Measurements from ENCODE around the gene SLC2A13.
A peak's percentile ranks its signal among the peaks of the same experiment; 100 is the strongest.

Gene SLC2A13

DNA sequence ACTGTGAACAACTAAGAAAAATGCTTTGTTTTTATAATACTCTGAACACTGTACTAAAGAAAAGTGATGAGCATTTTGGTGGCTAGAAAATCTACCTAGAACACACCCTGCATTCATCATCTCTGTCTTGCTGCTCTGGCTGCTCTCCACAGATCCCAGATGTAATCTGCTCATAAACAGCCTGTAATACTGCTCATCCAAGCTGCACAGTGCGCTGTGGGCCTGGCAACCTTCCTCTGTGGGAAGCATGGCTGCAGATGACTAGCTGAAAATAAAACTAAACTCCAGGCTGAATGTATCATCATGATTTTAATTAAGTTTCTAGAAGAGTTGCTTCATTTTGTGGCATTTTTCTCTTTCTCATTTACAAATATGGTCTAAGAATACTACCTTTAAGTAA, 200.7 kb downstream of the SLC2A13 start:
- TF ChIP-seq ZNF311 (tag by site-specific recombination; IDR thresholded peaks at IDR 0.05; ENCODE audit: borderline replicate concordance) (no peak), ZNF658 (tag by site-specific recombination; IDR thresholded peaks at IDR 0.05) (no peak), ZNF626 (tag by site-specific recombination; IDR thresholded peaks at IDR 0.05) (no peak), ZSCAN30 (tag by site-specific recombination; IDR thresholded peaks at IDR 0.05) (no peak), KLF16 (tag by site-specific recombination; IDR thresholded peaks at IDR 0.05) (no peak)
- TF ChIP-seq, protein P1, sequence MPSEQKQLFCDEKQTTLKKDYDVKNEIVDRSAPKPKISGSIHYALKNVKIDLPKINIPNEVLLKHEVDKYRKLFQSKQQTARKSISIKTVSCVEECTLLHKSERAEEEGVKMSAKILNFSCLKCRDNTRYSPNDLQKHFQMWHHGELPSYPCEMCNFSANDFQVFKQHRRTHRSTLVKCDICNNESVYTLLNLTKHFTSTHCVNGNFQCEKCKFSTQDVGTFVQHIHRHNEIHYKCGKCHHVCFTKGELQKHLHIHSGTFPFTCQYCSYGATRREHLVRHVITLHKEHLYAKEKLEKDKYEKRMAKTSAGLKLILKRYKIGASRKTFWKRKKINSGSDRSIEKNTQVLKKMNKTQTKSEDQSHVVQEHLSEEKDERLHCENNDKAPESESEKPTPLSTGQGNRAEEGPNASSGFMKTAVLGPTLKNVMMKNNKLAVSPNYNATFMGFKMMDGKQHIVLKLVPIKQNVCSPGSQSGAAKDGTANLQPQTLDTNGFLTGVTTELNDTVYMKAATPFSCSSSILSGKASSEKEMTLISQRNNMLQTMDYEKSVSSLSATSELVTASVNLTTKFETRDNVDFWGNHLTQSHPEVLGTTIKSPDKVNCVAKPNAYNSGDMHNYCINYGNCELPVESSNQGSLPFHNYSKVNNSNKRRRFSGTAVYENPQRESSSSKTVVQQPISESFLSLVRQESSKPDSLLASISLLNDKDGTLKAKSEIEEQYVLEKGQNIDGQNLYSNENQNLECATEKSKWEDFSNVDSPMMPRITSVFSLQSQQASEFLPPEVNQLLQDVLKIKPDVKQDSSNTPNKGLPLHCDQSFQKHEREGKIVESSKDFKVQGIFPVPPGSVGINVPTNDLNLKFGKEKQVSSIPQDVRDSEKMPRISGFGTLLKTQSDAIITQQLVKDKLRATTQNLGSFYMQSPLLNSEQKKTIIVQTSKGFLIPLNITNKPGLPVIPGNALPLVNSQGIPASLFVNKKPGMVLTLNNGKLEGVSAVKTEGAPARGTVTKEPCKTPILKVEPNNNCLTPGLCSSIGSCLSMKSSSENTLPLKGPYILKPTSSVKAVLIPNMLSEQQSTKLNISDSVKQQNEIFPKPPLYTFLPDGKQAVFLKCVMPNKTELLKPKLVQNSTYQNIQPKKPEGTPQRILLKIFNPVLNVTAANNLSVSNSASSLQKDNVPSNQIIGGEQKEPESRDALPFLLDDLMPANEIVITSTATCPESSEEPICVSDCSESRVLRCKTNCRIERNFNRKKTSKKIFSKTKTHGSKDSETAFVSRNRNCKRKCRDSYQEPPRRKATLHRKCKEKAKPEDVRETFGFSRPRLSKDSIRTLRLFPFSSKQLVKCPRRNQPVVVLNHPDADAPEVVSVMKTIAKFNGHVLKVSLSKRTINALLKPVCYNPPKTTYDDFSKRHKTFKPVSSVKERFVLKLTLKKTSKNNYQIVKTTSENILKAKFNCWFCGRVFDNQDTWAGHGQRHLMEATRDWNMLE (tag by site-specific recombination; conservative IDR thresholded peaks at IDR 0.05; ENCODE audit: low read depth), result no peak
- TF ChIP-seq, protein P2, sequence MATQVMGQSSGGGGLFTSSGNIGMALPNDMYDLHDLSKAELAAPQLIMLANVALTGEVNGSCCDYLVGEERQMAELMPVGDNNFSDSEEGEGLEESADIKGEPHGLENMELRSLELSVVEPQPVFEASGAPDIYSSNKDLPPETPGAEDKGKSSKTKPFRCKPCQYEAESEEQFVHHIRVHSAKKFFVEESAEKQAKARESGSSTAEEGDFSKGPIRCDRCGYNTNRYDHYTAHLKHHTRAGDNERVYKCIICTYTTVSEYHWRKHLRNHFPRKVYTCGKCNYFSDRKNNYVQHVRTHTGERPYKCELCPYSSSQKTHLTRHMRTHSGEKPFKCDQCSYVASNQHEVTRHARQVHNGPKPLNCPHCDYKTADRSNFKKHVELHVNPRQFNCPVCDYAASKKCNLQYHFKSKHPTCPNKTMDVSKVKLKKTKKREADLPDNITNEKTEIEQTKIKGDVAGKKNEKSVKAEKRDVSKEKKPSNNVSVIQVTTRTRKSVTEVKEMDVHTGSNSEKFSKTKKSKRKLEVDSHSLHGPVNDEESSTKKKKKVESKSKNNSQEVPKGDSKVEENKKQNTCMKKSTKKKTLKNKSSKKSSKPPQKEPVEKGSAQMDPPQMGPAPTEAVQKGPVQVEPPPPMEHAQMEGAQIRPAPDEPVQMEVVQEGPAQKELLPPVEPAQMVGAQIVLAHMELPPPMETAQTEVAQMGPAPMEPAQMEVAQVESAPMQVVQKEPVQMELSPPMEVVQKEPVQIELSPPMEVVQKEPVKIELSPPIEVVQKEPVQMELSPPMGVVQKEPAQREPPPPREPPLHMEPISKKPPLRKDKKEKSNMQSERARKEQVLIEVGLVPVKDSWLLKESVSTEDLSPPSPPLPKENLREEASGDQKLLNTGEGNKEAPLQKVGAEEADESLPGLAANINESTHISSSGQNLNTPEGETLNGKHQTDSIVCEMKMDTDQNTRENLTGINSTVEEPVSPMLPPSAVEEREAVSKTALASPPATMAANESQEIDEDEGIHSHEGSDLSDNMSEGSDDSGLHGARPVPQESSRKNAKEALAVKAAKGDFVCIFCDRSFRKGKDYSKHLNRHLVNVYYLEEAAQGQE (tag by site-specific recombination; IDR thresholded peaks at IDR 0.05), result no peak
- POLR2A ChIA-PET, result no interaction called here
- CTCF ChIA-PET, result no interaction called here
- H3K9me3 ChIP-seq (ENCODE audit: control insufficient read depth, insufficient read depth, low read depth, low read length), result no peaks in the 10 kb centered on the region
- no peak overlapping the region for H3K4me3 ChIP-seq (ENCODE audit: low read depth, low read length)
- no peak overlapping the region for H3K27ac ChIP-seq (ENCODE audit: extremely low read depth, low read depth, low read length)
- H3K36me3 ChIP-seq (ENCODE audit: control insufficient read depth in 2 of 2, insufficient read depth in 1 of 2, low read length in 2 of 2), result no peaks in the 10 kb centered on the region
- no peaks in the 10 kb centered on the region for H3K4me1 ChIP-seq (ENCODE audit: control insufficient read depth, insufficient read depth, low read length)

GRCh38 chr12:39902821-39903220, 203.1 kb downstream of the SLC2A13 start:
- CTCF ChIA-PET, result no interaction called here
- H3K27ac ChIP-seq (ENCODE audit: extremely low read depth, low read depth, low read length), result no peak overlapping the region
- POLR2A ChIA-PET, result no interaction called here
- no peak overlapping the region for H3K4me3 ChIP-seq (ENCODE audit: low read depth, low read length)
- H3K9me3 ChIP-seq (ENCODE audit: control insufficient read depth, insufficient read depth, low read depth, low read length), result no peaks in the 10 kb centered on the region
- no peaks in the 10 kb centered on the region for H3K4me1 ChIP-seq (ENCODE audit: control insufficient read depth, insufficient read depth, low read length)
- no peaks in the 10 kb centered on the region for H3K36me3 ChIP-seq (ENCODE audit: control insufficient read depth in 2 of 2, insufficient read depth in 1 of 2, low read length in 2 of 2)
- TF ChIP-seq, protein P3, sequence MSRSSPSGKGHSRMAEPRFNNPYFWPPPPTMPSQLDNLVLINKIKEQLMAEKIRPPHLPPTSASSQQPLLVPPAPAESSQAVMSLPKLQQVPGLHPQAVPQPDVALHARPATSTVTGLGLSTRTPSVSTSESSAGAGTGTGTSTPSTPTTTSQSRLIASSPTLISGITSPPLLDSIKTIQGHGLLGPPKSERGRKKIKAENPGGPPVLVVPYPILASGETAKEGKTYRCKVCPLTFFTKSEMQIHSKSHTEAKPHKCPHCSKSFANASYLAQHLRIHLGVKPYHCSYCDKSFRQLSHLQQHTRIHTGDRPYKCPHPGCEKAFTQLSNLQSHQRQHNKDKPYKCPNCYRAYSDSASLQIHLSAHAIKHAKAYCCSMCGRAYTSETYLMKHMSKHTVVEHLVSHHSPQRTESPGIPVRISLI (tag by site-specific recombination; IDR thresholded peaks at IDR 0.05), result no peak
- TF ChIP-seq YY1 (tag by site-specific recombination; IDR thresholded peaks at IDR 0.05), result no peak
- TF ChIP-seq YY2 (tag by site-specific recombination; IDR thresholded peaks at IDR 0.05), result no peak
- TF ChIP-seq SP2 (tag by site-specific recombination; IDR thresholded peaks at IDR 0.05), result no peak
- TF ChIP-seq ZBTB17 (tag by site-specific recombination; IDR thresholded peaks at IDR 0.05), result no peak
- TF ChIP-seq ZNF394 (tag by site-specific recombination; IDR thresholded peaks at IDR 0.05; ENCODE audit: borderline replicate concordance), result peak; percentile 24; the same call in 1 of the 2 replicates
- TF ChIP-seq, protein P4, sequence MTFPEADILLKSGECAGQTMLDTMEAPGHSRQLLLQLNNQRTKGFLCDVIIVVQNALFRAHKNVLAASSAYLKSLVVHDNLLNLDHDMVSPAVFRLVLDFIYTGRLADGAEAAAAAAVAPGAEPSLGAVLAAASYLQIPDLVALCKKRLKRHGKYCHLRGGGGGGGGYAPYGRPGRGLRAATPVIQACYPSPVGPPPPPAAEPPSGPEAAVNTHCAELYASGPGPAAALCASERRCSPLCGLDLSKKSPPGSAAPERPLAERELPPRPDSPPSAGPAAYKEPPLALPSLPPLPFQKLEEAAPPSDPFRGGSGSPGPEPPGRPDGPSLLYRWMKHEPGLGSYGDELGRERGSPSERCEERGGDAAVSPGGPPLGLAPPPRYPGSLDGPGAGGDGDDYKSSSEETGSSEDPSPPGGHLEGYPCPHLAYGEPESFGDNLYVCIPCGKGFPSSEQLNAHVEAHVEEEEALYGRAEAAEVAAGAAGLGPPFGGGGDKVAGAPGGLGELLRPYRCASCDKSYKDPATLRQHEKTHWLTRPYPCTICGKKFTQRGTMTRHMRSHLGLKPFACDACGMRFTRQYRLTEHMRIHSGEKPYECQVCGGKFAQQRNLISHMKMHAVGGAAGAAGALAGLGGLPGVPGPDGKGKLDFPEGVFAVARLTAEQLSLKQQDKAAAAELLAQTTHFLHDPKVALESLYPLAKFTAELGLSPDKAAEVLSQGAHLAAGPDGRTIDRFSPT (tag by site-specific recombination; IDR thresholded peaks at IDR 0.05), result peak; percentile 64; the same call in 1 of the 2 replicates
- no peak for TF ChIP-seq ZXDB (tag by site-specific recombination; IDR thresholded peaks at IDR 0.05)
- no peak for TF ChIP-seq ZNF19 (tag by site-specific recombination; IDR thresholded peaks at IDR 0.05; ENCODE audit: low read depth)
- TF ChIP-seq ZFP69B (tag by site-specific recombination; IDR thresholded peaks at IDR 0.05), result no peak
- TF ChIP-seq ZNF416 (tag by site-specific recombination; IDR thresholded peaks at IDR 0.05), result no peak
- no peak for TF ChIP-seq ZNF423 (tag by site-specific recombination; IDR thresholded peaks at IDR 0.05)
- TF ChIP-seq GLI2 (tag by site-specific recombination; IDR thresholded peaks at IDR 0.05; ENCODE audit: borderline replicate concordance, low read depth), result no peak
- no peak for TF ChIP-seq ZNF335 (tag by site-specific recombination; conservative IDR thresholded peaks at IDR 0.05)
- peak; percentile 58 for TF ChIP-seq SP7 (tag by site-specific recombination; IDR thresholded peaks at IDR 0.05)
- TF ChIP-seq, protein P5, sequence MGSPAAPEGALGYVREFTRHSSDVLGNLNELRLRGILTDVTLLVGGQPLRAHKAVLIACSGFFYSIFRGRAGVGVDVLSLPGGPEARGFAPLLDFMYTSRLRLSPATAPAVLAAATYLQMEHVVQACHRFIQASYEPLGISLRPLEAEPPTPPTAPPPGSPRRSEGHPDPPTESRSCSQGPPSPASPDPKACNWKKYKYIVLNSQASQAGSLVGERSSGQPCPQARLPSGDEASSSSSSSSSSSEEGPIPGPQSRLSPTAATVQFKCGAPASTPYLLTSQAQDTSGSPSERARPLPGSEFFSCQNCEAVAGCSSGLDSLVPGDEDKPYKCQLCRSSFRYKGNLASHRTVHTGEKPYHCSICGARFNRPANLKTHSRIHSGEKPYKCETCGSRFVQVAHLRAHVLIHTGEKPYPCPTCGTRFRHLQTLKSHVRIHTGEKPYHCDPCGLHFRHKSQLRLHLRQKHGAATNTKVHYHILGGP (tag by site-specific recombination; IDR thresholded peaks at IDR 0.05), result peak; percentile 47; the same call in 1 of the 2 replicates

Data from HEK293 (cell line).